ENCODE results near the gene UBL4A.

DNA sequence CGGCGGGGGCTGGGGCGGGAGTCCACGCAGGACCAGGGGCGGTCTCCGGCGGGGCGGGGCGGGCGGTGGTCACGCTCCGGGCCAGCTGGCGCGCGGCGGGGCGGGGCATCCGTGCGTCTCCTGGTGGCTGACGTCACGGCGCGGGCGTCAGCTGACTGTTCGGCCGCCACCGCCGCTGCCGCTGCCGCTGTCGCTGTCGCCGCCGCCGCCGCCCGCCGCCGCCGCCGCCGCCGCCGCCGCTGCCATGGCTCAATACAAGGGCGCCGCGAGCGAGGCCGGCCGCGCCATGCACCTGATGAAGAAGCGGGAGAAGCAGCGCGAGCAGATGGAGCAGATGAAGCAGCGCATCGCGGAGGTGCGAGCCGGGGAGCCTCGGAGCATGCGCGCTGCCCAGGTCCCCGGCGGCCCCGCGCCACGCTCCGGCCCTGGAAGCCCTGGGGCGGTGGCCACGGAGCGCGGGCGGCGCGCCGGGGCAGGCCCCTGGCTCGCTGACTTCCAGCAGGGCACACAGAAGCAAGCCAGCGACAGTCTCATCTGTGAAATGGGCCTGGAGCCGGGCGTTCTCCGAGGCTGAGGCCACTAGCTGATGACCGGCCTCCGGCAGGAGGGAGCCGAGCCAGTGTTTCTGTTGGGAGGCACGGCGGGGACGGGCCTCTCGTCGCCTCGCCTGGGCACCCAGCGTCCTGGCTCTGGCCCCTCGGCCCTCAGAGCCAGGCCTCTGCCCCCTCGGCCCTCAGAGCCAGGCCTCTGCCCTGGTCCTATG lies 42.2 kb downstream of the UBL4A start, which contains the start of gene FAM50A:
- TF ChIP-seq, protein P1, sequence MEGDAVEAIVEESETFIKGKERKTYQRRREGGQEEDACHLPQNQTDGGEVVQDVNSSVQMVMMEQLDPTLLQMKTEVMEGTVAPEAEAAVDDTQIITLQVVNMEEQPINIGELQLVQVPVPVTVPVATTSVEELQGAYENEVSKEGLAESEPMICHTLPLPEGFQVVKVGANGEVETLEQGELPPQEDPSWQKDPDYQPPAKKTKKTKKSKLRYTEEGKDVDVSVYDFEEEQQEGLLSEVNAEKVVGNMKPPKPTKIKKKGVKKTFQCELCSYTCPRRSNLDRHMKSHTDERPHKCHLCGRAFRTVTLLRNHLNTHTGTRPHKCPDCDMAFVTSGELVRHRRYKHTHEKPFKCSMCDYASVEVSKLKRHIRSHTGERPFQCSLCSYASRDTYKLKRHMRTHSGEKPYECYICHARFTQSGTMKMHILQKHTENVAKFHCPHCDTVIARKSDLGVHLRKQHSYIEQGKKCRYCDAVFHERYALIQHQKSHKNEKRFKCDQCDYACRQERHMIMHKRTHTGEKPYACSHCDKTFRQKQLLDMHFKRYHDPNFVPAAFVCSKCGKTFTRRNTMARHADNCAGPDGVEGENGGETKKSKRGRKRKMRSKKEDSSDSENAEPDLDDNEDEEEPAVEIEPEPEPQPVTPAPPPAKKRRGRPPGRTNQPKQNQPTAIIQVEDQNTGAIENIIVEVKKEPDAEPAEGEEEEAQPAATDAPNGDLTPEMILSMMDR (IDR thresholded peaks at IDR 0.05): no peak
- TF ChIP-seq, protein P2, sequence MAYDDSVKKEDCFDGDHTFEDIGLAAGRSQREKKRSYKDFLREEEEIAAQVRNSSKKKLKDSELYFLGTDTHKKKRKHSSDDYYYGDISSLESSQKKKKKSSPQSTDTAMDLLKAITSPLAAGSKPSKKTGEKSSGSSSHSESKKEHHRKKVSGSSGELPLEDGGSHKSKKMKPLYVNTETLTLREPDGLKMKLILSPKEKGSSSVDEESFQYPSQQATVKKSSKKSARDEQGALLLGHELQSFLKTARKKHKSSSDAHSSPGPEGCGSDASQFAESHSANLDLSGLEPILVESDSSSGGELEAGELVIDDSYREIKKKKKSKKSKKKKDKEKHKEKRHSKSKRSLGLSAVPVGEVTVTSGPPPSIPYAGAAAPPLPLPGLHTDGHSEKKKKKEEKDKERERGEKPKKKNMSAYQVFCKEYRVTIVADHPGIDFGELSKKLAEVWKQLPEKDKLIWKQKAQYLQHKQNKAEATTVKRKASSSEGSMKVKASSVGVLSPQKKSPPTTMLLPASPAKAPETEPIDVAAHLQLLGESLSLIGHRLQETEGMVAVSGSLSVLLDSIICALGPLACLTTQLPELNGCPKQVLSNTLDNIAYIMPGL (CRISPR knock-in tag; IDR thresholded peaks at IDR 0.05; ENCODE audit: borderline replicate concordance): no peak
- no peak for TF ChIP-seq EP300 (IDR thresholded peaks at IDR 0.05)
- TF ChIP-seq ZNF302 (CRISPR knock-in tag; IDR thresholded peaks at IDR 0.05): no peak
- TF ChIP-seq, protein P3, sequence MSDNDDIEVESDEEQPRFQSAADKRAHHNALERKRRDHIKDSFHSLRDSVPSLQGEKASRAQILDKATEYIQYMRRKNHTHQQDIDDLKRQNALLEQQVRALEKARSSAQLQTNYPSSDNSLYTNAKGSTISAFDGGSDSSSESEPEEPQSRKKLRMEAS (IDR thresholded peaks at IDR 0.05): peak; percentile 15; the same call in 1 of the 2 replicates
- TF ChIP-seq KDM1A (IDR thresholded peaks at IDR 0.05; ENCODE audit: low read depth): no peak
- TF ChIP-seq, protein P4, sequence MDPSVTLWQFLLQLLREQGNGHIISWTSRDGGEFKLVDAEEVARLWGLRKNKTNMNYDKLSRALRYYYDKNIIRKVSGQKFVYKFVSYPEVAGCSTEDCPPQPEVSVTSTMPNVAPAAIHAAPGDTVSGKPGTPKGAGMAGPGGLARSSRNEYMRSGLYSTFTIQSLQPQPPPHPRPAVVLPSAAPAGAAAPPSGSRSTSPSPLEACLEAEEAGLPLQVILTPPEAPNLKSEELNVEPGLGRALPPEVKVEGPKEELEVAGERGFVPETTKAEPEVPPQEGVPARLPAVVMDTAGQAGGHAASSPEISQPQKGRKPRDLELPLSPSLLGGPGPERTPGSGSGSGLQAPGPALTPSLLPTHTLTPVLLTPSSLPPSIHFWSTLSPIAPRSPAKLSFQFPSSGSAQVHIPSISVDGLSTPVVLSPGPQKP (IDR thresholded peaks at IDR 0.05; ENCODE audit: low read depth, low read length): no peak
- no peak for TF ChIP-seq BHLHE40 (IDR thresholded peaks at IDR 0.05; ENCODE audit: low read depth, low read length)
- no peak for TF ChIP-seq RNF2 (IDR thresholded peaks at IDR 0.05; ENCODE audit: borderline replicate concordance, low read depth)
- no peak for TF ChIP-seq HDAC2 (IDR thresholded peaks at IDR 0.05)
- TF ChIP-seq ZSCAN20 (CRISPR knock-in tag; IDR thresholded peaks at IDR 0.05): no peak

All from A549 (cell line).